ENCODE results near the gene ANXA7. TPM values are rescaled to one million over a fixed set of nuclear protein-coding genes. Genes with fewer than 3 reads are reported as not detected.
"Not testable (repeated sequence)": the region's sequence is repeated elsewhere in the genome, so short reads cannot be mapped to it uniquely, and the experiment has no call there.

Gene ANXA7
- total RNA-seq, 1 donor from 2014 or later: 63.2 TPM

- DNase-seq (ENCODE audit: low spot score in 2 of 2): no peak
- no peak overlapping the region for H3K4me3 ChIP-seq
- TF ChIP-seq CTCF (IDR thresholded peaks at IDR 0.05): no peak
- no peaks in the 10 kb centered on the region for H3K9me3 ChIP-seq
- intact Hi-C loops (cut with DNase I): no loop called here
- H3K27me3 ChIP-seq: no peaks in the 10 kb centered on the region
- H3K4me1 ChIP-seq: no peaks in the 10 kb centered on the region
- no peaks in the 10 kb centered on the region for H3K36me3 ChIP-seq
- H3K27ac ChIP-seq: no peak overlapping the region
These were observed 80.7 kb downstream of the ANXA7 start for GRCh38 chr10:73333202-73333601.

GRCh38 chr10:73332379-73332778 lies 81.5 kb downstream of the ANXA7 start:
- H3K36me3 ChIP-seq: no peaks in the 10 kb centered on the region
- no peak for TF ChIP-seq CTCF (IDR thresholded peaks at IDR 0.05)
- H3K4me1 ChIP-seq: no peaks in the 10 kb centered on the region
- no peaks in the 10 kb centered on the region for H3K27me3 ChIP-seq
- no peaks in the 10 kb centered on the region for H3K9me3 ChIP-seq
- H3K4me3 ChIP-seq: no peak overlapping the region
- DNase-seq (ENCODE audit: low spot score in 2 of 2): no peak
- H3K27ac ChIP-seq: no peak overlapping the region
- intact Hi-C loops (cut with DNase I): no loop called here

GRCh38 chr10:73328523-73328922 lies 85.3 kb downstream of the ANXA7 start:
- H3K36me3 ChIP-seq; H3K4me3 ChIP-seq; H3K27me3 ChIP-seq; H3K9me3 ChIP-seq; H3K27ac ChIP-seq; DNase-seq (ENCODE audit: low spot score in 2 of 2); intact Hi-C loops (cut with DNase I); H3K4me1 ChIP-seq: not testable (repeated sequence)

- H3K36me3 ChIP-seq; H3K4me1 ChIP-seq; H3K27me3 ChIP-seq; DNase-seq (ENCODE audit: low spot score in 2 of 2); intact Hi-C loops (cut with DNase I); H3K9me3 ChIP-seq; H3K27ac ChIP-seq; H3K4me3 ChIP-seq: not testable (repeated sequence)
These were observed 88.6 kb downstream of the ANXA7 start for GRCh38 chr10:73325290-73325689.

Other genes with a start within 250 kb of the ANXA7 start
- 6.2 TPM for gene ECD, start 246.1 kb downstream of the ANXA7 start, total RNA-seq
- 19.4 TPM for gene FAM149B1, start 245.9 kb downstream of the ANXA7 start, total RNA-seq
- gene DNAJC9, start 166.8 kb downstream of the ANXA7 start, total RNA-seq: 5.3 TPM
- gene MRPS16, start 161.4 kb downstream of the ANXA7 start, total RNA-seq: 44.5 TPM
- gene CFAP70, start 55.2 kb downstream of the ANXA7 start, total RNA-seq: not detected
- gene MSS51, start 19.5 kb upstream of the ANXA7 start, total RNA-seq: not detected
- gene PPP3CB, start 82.0 kb upstream of the ANXA7 start, total RNA-seq: 23.0 TPM
- gene USP54, start 177.3 kb upstream of the ANXA7 start, total RNA-seq: 172 TPM
- 8.5 TPM for gene MYOZ1, start 227.4 kb upstream of the ANXA7 start, total RNA-seq
- not detected for gene SYNPO2L, start 242.0 kb upstream of the ANXA7 start, total RNA-seq

All from ascending aorta (tissue), 2 donors.